ENCODE results near the gene KRT26.
"Not testable (repeated sequence)": the region's sequence is repeated elsewhere in the genome, so short reads cannot be mapped to it uniquely, and the experiment has no call there.

The KRT26 gene, protein sequence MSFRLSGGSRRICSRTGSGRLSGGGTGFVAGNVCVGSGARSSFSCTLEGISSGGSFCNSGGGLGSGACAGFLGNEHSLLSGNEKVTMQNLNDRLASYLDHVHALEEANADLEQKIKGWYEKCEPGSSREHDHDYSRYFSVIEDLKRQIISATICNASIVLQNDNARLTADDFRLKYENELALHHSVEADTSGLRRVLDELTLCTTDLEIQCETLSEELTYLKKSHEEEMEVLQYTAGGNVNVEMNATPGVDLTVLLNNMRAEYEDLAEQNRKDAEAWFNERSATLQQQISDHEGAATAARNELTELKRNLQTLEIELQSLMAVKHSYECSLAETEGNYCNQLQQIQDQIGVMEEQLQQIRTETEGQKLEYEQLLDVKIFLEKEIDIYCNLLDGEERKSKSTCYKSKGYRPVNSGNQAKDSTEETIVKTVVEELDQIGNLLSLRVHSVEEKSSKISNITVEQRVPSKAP

DNA sequence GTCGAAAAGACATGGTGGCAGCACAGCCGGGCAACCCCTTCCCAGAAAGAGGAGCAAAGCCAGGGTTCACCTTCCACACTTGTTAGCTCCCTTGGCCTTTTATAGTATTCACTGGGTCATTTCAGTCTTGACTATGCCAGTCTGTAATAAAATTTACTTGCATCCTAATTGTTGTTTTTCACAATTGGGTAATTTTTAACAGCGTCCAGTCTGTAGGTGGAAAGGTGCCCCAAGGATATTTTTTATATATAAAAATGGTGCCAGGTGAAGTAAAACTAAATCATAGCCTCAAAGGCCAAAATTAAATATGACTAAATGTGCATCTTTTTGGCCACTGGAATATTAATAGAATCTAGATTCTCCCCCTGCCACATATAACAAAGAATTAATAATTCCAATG, at the start of gene KRT26:
TSS of gene KRT26 (minus strand) at position 101 of the 400 bp plus-strand sequence. CDS start at position 13, 88 bp downstream.
- no peak for DNase-seq

DNA sequence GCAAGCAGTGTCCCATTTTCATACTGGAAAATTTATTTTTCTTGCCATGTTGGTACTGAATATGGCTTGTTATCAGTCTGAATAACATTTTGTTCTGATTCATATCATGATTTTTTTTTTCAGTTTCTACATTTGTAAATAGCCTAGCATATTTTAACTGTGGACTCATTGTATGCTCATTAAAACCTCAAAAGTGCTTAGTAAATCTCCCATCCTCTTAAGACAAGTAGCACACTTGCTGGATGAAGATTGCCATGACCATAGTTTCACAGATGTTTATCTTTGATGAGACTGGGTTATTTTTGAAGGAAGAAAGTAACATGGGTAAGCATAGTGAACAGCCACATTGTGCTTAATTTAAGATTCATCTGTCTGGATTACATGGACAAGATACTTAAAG, 49.5 kb upstream of the KRT26 start:
- no peak for DNase-seq

DNA sequence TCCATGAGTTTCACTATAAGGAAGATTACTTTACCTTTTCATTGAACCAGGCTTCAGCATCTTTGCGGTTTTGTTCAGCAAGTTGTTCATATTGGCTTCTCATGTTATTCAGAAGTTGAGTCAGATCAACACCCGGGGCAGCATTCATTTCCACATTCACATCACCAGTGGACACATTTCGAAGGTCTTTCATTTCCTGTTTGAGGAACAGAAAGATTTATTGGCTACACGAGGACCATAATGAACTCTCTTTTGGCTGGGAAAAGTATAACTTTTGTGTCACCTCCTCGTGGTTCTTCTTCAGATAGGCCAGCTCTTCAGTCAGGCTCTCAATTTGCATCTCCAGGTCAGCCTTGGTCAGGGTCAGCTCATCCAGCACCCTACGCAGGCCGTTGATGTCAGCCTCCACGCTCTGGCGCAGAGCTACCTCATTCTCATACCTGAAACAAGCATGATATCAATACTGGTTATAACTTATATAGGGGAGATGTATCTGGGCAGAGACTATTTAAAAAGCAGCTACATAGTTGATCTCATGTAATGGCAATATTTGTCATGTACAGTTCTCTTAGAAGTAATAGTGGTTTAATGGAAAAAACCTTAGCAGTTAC, 48.3 kb upstream of the KRT26 start:
- DNase-seq = no peak

DNA sequence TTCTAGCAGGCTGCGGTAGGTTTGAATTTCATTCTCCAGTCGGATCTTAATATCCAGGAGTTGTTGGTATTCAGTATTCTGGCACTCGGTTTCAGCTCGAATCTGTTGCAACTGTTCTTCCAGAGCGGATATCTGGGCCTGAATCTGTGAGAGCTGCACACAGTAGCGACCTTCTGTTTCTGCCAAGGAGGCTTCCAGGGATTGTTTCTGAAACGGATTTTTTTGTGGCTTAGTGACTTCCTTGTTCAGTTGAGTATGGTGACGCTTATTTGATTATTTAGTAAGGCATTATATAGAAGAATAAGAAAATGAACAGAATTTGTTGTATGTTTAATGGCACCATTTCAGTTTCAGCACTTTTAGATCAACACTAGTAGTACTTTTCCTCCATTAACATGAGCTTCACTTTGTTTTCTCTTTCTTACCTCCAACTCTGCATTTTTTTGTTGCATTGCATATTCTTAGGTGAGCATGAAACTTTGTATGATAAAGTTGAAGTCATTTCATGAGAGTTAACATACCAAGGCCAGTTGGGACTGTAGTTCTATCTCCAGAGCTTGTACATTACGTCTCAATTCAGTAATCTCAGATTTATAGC, 47.6 kb upstream of the KRT26 start:
- DNase-seq = no peak

DNA sequence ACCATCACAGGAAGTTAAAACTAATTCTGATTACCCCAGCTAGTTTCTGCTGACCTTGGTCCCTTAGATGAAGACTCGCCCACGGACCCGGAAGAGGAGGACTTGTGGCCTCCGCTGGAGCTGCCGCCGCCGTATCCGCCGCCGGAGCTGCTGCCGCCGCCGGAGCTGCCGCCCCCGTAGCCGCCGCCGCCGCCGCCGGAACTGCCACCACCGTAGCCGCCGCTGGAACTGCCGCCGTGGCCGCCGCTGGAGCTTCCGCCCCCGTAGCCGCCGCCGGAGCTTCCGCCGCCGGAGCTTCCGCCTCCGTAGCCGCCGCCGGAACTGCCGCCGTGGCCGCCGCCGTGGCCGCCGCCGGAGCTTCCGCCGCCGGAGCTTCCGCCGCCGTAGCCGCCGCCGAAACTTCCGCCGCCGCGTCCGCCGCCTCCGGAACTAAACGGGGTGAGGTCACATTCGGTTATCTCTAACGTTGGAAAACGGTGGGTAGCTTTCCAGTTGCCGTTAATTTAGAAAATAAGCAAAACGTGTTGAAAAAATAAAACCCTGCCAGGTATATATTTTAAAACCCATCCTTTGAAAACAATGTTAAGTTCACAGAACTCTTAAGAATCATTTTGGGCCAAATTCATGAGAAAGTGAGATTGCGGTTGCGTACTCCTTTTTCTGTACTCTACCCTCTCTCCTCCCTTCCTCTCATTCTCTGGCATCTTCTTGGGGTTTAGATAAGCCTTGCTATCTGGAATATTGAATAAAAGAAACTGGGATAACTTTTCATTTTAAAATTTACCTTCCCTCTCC, 46.9 kb upstream of the KRT26 start:
- peak; percentile 73 for DNase-seq

DNA sequence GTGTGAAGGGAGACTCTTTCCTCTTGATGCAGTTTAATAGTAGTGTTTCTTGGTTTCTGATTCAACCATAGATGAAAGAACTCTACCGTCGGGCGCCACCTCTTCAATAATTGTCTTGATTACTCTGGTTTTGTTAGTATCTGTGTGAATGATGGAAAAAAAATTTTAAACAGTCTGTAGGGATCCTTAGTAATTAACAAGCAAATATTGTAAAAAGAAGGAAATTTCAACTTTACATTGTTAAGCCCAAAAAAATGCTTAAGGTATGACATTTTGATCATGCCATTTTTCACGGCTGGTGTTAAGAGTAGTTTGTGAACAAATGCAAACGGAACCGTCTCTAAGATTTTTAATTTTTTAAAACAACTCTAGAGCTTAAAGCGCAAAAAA, 46.3 kb upstream of the KRT26 start:
- DNase-seq = no peak

DNA sequence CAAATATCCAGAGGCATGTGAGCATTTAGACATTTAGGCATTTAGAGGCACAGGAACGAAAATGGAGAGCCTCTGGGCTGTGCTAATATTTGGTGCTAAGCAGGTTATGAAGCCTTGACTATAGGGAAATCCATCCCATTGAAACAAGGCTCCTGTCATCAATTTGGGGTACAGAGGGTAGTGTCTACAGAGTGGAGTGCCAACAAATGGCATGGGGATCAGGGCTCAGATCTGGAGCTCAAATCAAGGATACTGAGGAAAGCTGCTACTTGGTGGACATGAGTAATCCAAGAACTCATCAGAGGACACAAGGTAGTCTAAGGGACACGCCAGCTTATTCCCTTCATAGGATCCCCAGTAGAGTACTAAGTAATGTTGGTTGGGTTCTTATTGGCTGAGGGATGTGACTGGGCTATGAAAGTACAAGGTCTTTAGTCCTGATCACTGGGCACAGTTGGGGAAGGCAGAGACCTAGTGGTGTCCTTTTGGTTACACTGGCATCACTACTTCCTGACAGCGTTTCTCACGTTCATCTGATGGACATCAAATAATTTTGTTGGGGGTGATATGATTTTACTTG, 45.2 kb upstream of the KRT26 start:
- no peak for DNase-seq

DNA sequence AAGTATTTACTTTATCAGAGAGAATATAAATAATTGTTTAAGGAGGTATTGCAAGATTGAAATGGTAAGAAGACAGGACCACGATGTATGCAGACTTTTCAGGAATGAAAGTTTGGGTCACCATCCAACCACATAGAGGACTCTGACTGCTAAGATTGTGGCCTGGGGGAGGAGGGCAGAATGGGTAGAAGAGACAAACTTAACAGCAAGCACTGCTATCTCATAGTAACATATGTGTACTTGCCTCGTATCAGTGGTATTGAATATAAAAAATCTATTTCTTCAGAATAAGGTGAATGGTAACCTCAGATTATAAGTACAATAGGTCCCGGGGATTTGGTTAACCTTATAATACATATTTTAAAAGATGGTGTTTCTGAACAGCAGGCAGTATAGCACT, 44.6 kb upstream of the KRT26 start:
- DNase-seq = no peak

DNA sequence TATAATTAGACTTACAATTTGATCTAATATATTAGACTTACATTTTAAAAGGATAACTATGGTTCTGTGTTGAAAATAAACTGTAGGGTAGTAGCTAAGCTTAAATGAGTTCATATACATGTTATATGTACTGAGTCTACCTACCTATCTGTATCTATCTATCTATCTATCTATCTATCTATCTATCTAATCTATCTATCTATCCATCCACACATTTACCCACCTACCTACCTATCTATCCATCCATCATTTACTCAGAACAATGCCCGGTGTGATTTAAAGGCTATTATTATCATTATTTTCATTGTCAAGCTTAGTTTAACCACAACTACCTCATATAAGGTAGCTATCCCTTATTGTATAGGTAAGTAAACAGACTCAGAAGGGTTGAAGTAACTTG, 43.4 kb upstream of the KRT26 start:
- DNase-seq = no peak

DNA sequence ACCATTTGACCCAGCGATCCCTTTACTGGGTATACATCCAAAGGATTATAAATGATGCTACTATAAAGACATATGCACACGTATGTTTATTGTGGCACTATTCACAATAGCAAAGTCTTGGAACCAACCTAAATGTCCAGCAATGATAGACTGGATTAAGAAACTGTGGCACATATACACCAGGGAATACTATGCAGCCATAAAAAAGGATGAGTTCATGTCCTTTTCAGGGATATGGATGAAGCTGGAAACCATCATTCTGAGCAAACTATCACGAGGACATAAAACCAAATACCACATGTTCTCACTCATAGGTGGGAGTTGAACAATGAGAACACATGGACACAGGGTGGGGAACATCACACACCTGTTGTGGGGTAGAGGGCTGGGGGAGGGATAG, 42.7 kb upstream of the KRT26 start:
- DNase-seq = not testable (repeated sequence)

DNA sequence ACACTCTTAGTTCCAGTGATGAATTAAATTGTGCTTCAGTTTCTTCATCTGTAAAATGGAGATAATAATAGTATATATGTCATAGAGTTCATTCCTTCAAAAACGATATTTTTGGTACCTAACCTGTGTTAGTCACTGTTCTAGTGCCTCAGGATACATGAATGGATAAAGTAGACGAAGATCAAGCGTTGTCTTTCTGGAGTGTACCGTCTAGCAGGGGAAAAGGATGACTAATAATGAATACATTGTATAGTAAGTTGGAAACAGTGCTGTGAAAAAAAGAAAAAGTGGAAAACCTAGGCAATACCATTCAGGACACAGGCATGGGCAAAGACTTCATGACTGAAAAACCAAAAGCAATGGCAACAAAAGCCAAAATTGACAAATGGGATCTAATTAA, 41.8 kb upstream of the KRT26 start:
- DNase-seq = no peak

DNA sequence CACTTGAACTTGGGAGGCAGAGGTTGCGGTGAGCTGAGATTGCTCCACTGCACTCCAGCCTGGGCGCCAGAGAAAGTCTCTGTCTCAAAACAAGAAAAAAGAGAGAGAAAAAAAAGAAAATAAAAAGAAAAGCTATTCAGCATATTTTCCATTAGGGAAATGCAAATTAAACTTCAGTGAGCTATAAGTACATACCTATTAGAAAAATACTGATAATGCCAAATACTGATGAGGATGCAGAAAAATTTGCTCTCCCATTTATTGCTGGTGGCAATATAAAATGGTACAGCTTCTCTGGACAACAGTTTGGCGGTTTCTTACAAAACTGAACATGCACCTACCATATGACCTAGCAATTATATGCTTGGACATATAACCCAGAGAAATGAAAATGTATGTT, 40.6 kb upstream of the KRT26 start:
- no peak for DNase-seq

DNA sequence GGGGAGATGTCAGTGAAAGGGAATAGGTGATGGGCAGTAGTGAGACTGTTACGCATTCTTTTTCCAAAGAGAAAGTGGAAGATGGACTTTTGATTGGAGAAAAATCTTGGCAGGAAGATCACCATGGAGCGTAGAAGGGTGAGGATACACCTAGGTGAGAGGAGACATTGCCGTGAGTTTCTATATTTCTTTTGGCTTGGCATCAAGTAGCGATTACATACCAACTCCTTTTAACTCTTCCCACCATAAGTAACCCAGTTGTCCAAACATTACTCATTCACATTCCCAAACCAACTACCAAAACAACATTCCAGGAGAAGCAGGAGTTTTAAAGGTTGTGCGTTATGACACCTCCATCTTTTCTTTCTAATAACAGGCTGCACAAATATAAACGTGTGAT, 38.5 kb upstream of the KRT26 start:
- DNase-seq = no peak

DNA sequence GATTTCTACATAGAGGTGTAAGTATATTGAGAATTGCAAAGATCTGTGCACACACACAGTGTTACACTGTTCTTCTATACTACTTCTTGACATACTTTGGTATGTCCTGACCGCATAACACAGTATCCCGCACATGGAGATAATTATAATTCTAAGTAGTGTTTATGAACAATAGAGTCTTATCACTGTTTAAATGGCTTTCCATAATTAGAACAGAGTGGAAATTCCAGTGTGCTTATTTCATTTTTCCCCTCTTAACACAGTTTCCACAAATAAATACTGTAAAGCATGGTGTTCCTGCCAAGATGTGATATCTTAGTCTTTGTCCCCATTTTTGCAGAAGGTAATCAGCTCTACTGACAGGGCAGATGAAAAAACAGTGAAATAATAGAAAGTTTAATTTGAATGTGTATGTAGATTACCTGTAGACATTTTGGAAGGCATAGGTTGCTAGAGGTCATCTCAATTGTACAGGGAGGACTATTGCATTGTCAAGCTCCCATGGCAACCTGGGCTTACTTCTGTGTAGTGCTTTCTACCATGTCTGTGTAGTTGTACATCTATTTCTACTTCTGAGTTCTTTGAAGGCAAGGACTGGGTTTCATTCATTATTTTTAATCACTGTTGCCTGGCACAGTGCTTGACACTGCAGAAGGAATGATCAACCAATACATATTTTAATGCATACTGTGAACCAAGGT, 37.9 kb upstream of the KRT26 start:
- DNase-seq = no peak

DNA sequence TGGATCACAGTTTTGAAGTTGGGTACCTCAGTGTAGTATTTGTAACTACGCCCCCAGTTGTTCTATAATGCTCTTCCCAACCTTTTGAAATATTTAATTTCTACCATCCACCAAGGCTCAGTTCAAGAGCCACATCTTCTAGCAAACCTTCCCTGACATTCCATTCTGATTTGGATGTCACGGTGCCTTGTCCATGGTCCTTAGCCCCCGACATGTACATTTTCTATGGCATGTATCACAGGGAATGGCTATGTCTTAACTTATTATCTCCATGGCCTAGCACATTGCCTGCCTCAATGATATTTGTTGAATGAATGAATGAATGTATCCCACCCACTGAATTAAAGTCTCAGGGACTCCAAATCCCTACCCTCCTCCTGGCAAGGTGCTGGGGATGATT, 34.1 kb upstream of the KRT26 start:
- DNase-seq = no peak

DNA sequence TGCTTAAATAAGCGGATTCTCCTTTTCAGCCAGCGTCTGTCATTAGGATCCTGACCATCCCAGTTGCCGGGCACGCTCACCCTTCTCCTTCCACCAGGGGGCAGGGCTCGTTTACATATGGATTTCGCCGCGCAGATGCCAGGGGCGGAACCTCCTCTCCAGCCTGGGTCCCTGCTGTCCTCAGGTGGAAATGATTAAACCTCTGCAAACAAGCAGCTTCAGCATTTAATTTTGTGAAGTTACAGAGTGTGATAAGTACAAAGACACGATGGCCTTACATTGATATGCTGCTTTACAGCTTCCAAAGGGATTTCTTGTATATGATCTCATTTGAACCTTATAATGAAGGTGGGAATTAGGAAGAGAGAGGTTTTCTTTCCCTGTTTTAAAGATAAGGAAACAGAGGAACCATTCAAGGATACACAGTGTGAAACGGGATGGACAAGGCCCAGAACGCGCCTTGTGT, 31.6 kb upstream of the KRT26 start:
- DNase-seq = peak; percentile 41

DNA sequence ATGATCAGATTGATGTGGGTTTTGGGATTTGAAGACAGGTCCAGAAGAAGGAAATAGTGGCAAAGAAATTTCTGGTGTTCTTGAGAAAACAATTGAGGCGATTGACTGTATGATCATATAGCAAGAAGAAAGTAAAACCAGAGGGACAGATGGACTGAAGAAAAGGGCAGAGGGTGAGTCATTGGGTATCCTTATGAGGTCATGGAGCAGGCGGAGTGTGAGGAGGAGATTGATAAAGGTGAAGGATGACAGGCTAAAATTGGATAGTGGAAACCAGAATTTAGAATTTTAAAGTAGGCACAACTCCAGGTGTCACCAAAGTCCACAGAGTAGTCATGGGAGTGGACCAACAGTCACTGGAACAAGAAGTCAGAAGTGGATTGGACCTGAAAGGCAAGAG, 29.2 kb upstream of the KRT26 start:
- DNase-seq = no peak

DNA sequence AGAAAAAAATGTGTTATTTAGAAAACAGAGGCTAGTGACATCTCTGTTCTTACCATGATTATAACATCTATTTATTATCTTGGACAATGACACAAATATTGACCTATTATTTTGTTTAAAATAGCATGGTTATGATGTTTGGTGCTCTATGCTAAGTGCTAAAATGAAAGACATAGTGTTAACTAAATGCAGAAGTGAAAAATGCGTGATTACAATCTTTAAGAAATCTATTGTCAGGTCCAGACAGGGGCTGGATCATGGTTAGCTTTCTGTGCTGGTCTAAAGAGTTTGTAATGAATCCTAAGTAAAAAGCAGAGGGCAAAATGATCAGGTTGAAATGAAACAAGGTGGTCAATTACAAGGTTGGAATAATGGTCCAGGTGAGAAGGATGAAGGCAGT, 28.4 kb upstream of the KRT26 start:
- DNase-seq = no peak

DNA sequence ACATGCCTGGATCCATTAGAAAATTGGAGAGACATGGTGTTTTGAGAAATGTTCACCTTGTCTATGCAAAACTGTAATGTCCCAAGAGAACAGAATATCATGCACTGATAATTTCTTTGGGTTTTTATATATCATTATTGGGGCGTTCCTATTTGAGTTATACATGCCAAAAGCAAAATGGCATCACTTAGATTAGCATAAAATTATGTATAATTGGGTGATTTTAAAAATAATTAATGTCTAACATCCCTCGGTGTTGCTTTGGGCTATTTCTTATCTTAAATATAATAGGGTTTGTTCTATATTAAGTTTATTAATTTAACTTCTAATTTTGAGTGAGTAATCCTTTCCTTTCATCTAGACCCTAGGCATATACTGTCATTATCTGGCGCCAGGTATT, 27.9 kb upstream of the KRT26 start, which contains the start of gene KRT28:
TSS of gene KRT28 (minus strand) at position 101 of the 400 bp plus-strand sequence. CDS start at position 35, 66 bp downstream.
- DNase-seq = no peak

DNA sequence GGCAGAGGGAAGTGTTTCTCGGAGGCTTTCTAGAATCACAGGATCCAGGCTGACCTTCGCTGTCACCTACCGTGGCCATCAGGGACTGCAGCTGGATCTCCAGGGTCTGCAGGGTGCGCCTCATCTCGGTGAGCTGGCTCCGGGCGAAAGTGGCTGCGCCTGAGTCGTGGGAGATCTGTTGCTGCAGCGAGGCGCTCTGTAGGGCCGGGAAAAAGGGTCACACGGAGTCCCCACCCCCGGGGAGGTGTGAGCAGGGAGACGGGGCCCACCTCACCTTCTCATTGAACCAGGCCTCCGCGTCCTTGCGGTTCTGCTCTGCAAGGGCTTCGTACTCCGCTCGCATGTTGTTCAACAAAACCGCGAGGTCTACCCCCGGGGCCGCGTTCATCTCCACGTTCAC, 24.8 kb upstream of the KRT26 start:
- DNase-seq = no peak

DNA sequence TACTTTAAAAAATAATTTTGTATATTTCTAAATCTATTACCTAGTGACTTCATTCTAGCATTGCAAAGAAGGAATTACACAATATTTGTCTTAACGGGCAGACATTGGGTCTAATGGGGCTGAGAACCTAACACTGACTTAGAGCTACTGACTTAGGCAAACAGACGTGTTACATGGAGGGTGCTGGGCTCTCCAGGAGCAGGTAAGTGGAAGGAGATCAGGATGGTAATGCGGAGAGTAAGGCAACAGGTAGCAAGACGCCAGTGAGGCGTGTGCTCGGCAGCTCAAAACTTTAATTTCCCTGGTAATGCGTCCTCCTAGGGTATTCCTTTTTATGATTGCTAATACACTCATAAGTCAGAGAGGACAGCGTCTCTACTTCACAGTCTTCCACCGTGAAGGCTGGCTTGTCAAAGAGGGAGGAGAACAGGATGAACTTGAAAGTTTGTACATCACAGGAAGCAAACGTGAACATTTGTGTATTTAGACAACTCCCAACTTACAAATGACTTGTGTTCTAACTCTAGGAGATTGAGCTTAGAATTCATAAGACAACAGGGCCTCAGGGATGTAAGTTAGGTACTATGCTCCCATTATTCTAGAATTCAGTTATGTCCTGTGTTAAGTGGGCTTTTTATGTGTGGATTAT, 23.1 kb upstream of the KRT26 start:
- no peak for DNase-seq

DNA sequence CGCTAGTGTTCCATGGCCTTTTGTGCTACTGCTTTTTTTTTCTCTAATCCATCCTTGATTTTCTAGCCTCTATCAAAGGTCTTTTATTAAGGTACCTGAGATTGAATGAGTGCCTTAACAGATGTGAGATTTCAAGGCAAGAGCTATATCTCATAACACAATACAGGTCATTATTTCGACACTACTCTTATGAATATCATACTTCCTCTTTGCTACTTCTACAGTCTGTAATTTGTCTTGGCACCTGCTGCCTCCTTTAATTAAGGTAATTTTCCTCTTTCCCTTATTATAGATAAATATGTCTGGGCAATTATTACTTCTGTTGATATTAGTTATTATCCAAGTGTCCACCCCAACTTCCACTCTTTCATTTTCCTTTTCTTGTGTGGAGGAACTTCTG, 22.5 kb upstream of the KRT26 start:
- no peak for DNase-seq

Measured in midbrain (tissue), 1 donor.